Measurements from ENCODE around the gene SMIM44.

Gene SMIM44

GRCh38 chr19:3515891-3516422 is 32.7 kb upstream of the SMIM44 start:
- TF ChIP-seq CTCF (IDR thresholded peaks at IDR 0.05): no peak

GRCh38 chr19:3514930-3515329 is 31.7 kb upstream of the SMIM44 start:
- TF ChIP-seq CTCF (IDR thresholded peaks at IDR 0.05): no peak

- TF ChIP-seq CTCF (IDR thresholded peaks at IDR 0.05): no peak
These were observed 30.2 kb upstream of the SMIM44 start for GRCh38 chr19:3513229-3514140.

GRCh38 chr19:3512562-3513228 is 29.5 kb upstream of the SMIM44 start:
- no peak for TF ChIP-seq CTCF (IDR thresholded peaks at IDR 0.05)

- TF ChIP-seq CTCF (IDR thresholded peaks at IDR 0.05): no peak
These were observed 28.4 kb upstream of the SMIM44 start for GRCh38 chr19:3511506-3512251.

GRCh38 chr19:3510727-3511126 is 27.5 kb upstream of the SMIM44 start:
- TF ChIP-seq CTCF (IDR thresholded peaks at IDR 0.05): no peak

- TF ChIP-seq CTCF (IDR thresholded peaks at IDR 0.05): no peak
These were observed 26.3 kb upstream of the SMIM44 start for GRCh38 chr19:3509566-3509989.
